Measurements from ENCODE around the gene TMED1. TPM values are rescaled to one million over a fixed set of nuclear protein-coding genes. Genes with fewer than 3 reads are reported as not detected.

The TMED1 gene
- total and polyA plus RNA-seq, 2 of the 13 experiments (the other 11 are each of a cell fraction or from before 2014, with no cell fraction given) = 48.3 to 51.8 TPM

DNA sequence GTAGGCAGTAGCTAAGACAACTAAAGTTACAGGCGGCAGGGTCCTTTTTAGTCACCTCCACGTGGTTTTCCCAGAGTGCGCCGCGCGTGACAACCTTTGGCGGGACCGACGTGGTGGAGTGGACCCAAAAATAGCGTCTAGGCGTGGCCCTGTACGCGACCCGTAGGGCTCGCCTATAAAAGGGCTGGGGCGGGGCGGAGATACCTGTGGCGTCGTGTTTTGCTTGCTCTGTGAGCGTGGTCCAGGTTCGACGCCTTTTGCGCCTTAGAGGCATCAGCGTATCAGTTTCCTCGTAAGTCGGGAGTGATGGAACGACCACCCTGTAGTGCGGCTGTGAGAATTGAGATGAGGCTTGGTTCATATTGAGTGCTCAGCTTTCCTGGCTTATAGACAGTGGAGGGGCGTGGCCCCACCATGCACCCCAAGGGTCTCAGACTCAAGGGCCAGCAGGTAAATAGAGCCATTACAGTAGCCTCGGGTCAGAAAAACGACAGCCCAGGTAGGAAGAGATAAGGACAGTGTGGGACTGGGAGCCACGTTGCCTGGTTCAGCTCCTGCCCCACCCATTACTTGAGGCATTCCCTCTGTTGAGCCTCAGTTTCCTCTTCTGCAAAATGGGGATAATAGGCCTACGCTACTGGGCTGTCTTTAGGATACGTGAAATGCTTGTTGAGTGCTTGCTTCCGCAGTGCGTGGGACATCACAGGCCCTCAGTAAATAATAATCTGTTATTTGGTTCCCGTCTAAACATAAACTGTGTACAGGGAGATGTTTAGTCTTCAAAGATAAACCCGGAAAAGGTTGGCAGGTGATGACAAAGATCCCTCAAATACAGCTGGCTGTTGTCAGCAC is 693 bp upstream of the TMED1 start (continued):
- TF ChIP-seq, protein P1, sequence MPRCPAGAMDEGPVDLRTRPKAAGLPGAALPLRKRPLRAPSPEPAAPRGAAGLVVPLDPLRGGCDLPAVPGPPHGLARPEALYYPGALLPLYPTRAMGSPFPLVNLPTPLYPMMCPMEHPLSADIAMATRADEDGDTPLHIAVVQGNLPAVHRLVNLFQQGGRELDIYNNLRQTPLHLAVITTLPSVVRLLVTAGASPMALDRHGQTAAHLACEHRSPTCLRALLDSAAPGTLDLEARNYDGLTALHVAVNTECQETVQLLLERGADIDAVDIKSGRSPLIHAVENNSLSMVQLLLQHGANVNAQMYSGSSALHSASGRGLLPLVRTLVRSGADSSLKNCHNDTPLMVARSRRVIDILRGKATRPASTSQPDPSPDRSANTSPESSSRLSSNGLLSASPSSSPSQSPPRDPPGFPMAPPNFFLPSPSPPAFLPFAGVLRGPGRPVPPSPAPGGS (CRISPR knock-in tag; IDR thresholded peaks at IDR 0.05) = peak; percentile 68
- TF ChIP-seq TMF1 (CRISPR knock-in tag; IDR thresholded peaks at IDR 0.05; ENCODE audit: low read depth) (peak; percentile 88), ZNF605 (CRISPR knock-in tag; IDR thresholded peaks at IDR 0.05) (peak; percentile 96; the same call in 1 of the 2 replicates), REPIN1 (CRISPR knock-in tag; IDR thresholded peaks at IDR 0.05; ENCODE audit: borderline replicate concordance, low read depth) (peak; percentile 58; the same call in 1 of the 2 replicates), ZFYVE20 (CRISPR knock-in tag; IDR thresholded peaks at IDR 0.05; ENCODE audit: borderline replicate concordance, low read depth) (0 out of 2 replicates have a peak, but pooled peaks have one; percentile 47), POLR2A (IDR thresholded peaks at IDR 0.05; ENCODE audit: insufficient read depth in 1 of 2, low read depth in 2 of 2, low read length in 2 of 2) (no peak), SNAPC2 (CRISPR knock-in tag; IDR thresholded peaks at IDR 0.05) (peak; percentile 80; the same call in 1 of the 2 replicates), ZNF766 (CRISPR knock-in tag; IDR thresholded peaks at IDR 0.05; ENCODE audit: borderline replicate concordance) (peak; percentile 83; the same call in 1 of the 2 replicates), NFKB2 (CRISPR knock-in tag; IDR thresholded peaks at IDR 0.05; ENCODE audit: borderline replicate concordance) (peak; percentile 65; the same call in 1 of the 2 replicates), ZNF720 (CRISPR knock-in tag; IDR thresholded peaks at IDR 0.05) (0 out of 2 replicates have a peak, but pooled peaks have one; percentile 74), MEIS1 (CRISPR knock-in tag; IDR thresholded peaks at IDR 0.05; ENCODE audit: borderline replicate concordance) (0 out of 2 replicates have a peak, but pooled peaks have one; percentile 12), ZNF547 (CRISPR knock-in tag; IDR thresholded peaks at IDR 0.05) (peak; percentile 93), AFF4 (CRISPR knock-in tag; IDR thresholded peaks at IDR 0.05) (no peak), ZNF556 (CRISPR knock-in tag; IDR thresholded peaks at IDR 0.05; ENCODE audit: borderline replicate concordance) (no peak), PRPF4 (IDR thresholded peaks at IDR 0.05; ENCODE audit: low read depth, low read length, poor library complexity, severe bottlenecking) (peak; percentile 89), ZNF276 (CRISPR knock-in tag; IDR thresholded peaks at IDR 0.05; ENCODE audit: low read depth) (0 out of 2 replicates have a peak, but pooled peaks have one; percentile 27), RNF2 (conservative IDR thresholded peaks at IDR 0.05; ENCODE audit: low read depth) (peak; percentile 82; the same call in 1 of the 2 replicates)
- TF ChIP-seq, protein P2, sequence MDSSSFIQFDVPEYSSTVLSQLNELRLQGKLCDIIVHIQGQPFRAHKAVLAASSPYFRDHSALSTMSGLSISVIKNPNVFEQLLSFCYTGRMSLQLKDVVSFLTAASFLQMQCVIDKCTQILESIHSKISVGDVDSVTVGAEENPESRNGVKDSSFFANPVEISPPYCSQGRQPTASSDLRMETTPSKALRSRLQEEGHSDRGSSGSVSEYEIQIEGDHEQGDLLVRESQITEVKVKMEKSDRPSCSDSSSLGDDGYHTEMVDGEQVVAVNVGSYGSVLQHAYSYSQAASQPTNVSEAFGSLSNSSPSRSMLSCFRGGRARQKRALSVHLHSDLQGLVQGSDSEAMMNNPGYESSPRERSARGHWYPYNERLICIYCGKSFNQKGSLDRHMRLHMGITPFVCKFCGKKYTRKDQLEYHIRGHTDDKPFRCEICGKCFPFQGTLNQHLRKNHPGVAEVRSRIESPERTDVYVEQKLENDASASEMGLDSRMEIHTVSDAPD (CRISPR knock-in tag; IDR thresholded peaks at IDR 0.05) = peak; percentile 72
- TF ChIP-seq, protein P3, sequence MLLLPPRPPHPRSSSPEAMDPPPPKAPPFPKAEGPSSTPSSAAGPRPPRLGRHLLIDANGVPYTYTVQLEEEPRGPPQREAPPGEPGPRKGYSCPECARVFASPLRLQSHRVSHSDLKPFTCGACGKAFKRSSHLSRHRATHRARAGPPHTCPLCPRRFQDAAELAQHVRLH (CRISPR knock-in tag; IDR thresholded peaks at IDR 0.05; ENCODE audit: borderline replicate concordance, low read depth) = peak; percentile 50; the same call in 1 of the 2 replicates
